Activated CD4-positive, alpha-beta T cell treated with anti-CD3 and anti-CD28 coated beads, Interleukin-2, amount 10 ng/mL, durations not matched to agents 24 days and 14 days (primary cell): Measurements from ENCODE around the gene CTSS. TPM values are rescaled to one million over a fixed set of nuclear protein-coding genes. Genes with fewer than 3 reads are reported as not detected.

Experiments used
- DNase-seq: peaks from one replicate; pipeline ENCODE4 v3.0.0; 2022
- H3K27ac Mint-ChIP-seq: one replicate; pipeline ENCODE4 v1.8.0; 2022; ENCODE audit warnings: mild to moderate bottlenecking, mixed read lengths
- H3K27me3 Mint-ChIP-seq: one replicate; pipeline ENCODE4 v1.8.0; 2022; ENCODE audit warnings: mixed read lengths
- H3K36me3 Mint-ChIP-seq: one replicate; pipeline ENCODE4 v1.8.0; 2022; ENCODE audit warnings: low read depth, mild to moderate bottlenecking, mixed read lengths
- H3K4me1 Mint-ChIP-seq: one replicate; pipeline ENCODE4 v1.8.0; 2021; ENCODE audit warnings: mixed read lengths
- H3K4me3 Mint-ChIP-seq: one replicate; pipeline ENCODE4 v1.8.0; 2022; ENCODE audit warnings: mild to moderate bottlenecking, moderate library complexity, mixed read lengths
- H3K9me3 Mint-ChIP-seq: one replicate; pipeline ENCODE4 v1.8.0; 2021; ENCODE audit warnings: mixed read lengths
- intact Hi-C: fragments of 100-400 bp; cut with micrococcal nuclease; formaldehyde crosslinking; loops from one replicate; pipeline ENCODE4 v1.15.1; 2023
- total RNA-seq: library from RNA; stranded (reverse); gene quantifications from 2 replicates; pipeline ENCODE4 v1.2.3, GENCODE V29; 2022

Gene CTSS
- total RNA-seq, 1 donor from 2014 or later = 26.9 TPM

DNA sequence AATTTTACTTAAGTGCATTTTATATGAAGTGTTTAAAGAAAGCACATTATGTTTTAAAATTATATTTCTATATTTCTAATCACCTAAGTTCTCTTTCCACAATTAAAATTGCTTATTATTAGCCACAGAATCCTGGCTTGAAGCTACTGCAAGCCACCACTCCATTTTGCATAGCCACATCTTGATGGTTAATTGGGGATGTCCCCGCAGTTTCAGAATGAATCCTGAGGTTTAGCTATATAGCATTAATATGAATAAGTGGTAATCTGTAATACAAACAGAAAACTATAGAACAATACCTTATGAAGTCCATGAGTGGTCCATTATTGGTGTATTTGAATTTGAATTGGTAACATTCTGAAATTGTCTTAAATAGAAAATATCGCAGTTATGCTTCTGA lies 57.0 kb downstream of the CTSS start:
- Mint-ChIP-seq H3K9me3 (no peaks in the 10 kb centered on the region), H3K4me3 (no peak overlapping the region), H3K36me3 (no peaks in the 10 kb centered on the region), H3K27me3 (peaks cover 26% of the 10 kb centered on the region), H3K4me1 (peaks cover 2% of the 10 kb centered on the region), H3K27ac (no peak overlapping the region)
- no peak for DNase-seq
- intact Hi-C loops = no loop called here

GRCh38 chr1:150706091-150706490 lies 59.5 kb downstream of the CTSS start:
- Mint-ChIP-seq H3K4me3 (no peak overlapping the region), H3K27ac (no peak overlapping the region), H3K9me3 (no peaks in the 10 kb centered on the region), H3K27me3 (peaks cover 40% of the 10 kb centered on the region), H3K4me1 (peaks cover 2% of the 10 kb centered on the region), H3K36me3 (no peaks in the 10 kb centered on the region)
- intact Hi-C loops = no loop called here
- DNase-seq = no peak

DNA sequence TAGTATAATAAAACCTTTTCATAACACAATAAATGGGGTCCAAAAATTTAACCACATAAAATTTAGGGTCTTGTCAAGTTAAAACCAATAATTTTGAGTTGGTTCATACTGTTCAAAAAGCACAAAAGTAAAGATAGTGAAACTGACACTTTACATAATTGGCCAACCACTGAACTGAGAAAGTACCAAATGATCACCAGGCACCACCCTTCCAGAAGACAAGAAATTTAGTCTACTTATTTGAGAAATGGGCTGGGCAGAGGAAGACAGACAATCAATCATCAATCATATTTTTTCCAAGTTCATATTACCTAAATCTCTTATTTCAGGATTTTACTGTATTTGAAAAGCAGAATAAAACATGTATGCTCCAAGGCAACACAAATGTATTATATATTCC lies 62.2 kb downstream of the CTSS start:
- Mint-ChIP-seq H3K36me3 (no peaks in the 10 kb centered on the region), H3K4me3 (no peak overlapping the region), H3K4me1 (no peaks in the 10 kb centered on the region)

GRCh38 chr1:150696995-150697927 lies 68.3 kb downstream of the CTSS start, which contains the start of gene GOLPH3L:
Gene GOLPH3L, minus strand, starts transcription at chr1:150697154. Its CDS starts 2,316 bp downstream, at chr1:150694838.
- Mint-ChIP-seq H3K9me3 (no peaks in the 10 kb centered on the region), H3K27me3 (peaks cover 15% of the 10 kb centered on the region), H3K27ac (peak within 1 kb of the TSS; percentile 92), H3K36me3 (peaks cover 16% of the 10 kb centered on the region), H3K4me3 (peak within 1 kb of the TSS; percentile 90), H3K4me1 (peaks cover 19% of the 10 kb centered on the region)
- intact Hi-C loops = loop anchor here (1.0 to 5.0 kb wide), 5 partner anchors 68 to 226 kb away; partner anchors contain the start of genes CTSS, ENSA and MCL1
- DNase-seq = peak; percentile 97

More for the DNA sequence above, 62.2 kb downstream of the CTSS start:
- Mint-ChIP-seq H3K27ac (no peak overlapping the region), H3K9me3 (no peaks in the 10 kb centered on the region), H3K27me3 (peaks cover 41% of the 10 kb centered on the region)
- intact Hi-C loops = no loop called here
- no peak for DNase-seq

- intact Hi-C loops = loop anchor here (2.0 to 5.0 kb wide), 4 partner anchors 68 to 226 kb away; partner anchors contain the start of genes CTSS and MCL1
- no peaks in the 10 kb centered on the region for H3K9me3 Mint-ChIP-seq
- peaks cover 19% of the 10 kb centered on the region for H3K4me1 Mint-ChIP-seq
- no peak for DNase-seq
- peak overlapping the region; percentile 92 for H3K27ac Mint-ChIP-seq
- H3K4me3 Mint-ChIP-seq = peak overlapping the region; percentile 90
- H3K27me3 Mint-ChIP-seq = peaks cover 11% of the 10 kb centered on the region
- H3K36me3 Mint-ChIP-seq = peaks cover 17% of the 10 kb centered on the region
These were observed 69.0 kb downstream of the CTSS start for GRCh38 chr1:150696590-150696989.

- intact Hi-C loops = loop anchor here (2.0 to 5.0 kb wide), 4 partner anchors 69 to 227 kb away; partner anchors contain the start of genes CTSS and MCL1
- no peak for DNase-seq
- H3K27ac Mint-ChIP-seq = peak overlapping the region; percentile 27
- peaks cover 19% of the 10 kb centered on the region for H3K36me3 Mint-ChIP-seq
- peaks cover 9% of the 10 kb centered on the region for H3K27me3 Mint-ChIP-seq
- H3K9me3 Mint-ChIP-seq = no peaks in the 10 kb centered on the region
- H3K4me3 Mint-ChIP-seq = peak overlapping the region; percentile 90
- H3K4me1 Mint-ChIP-seq = peaks cover 19% of the 10 kb centered on the region
These were observed 69.4 kb downstream of the CTSS start for GRCh38 chr1:150696162-150696561.

DNA sequence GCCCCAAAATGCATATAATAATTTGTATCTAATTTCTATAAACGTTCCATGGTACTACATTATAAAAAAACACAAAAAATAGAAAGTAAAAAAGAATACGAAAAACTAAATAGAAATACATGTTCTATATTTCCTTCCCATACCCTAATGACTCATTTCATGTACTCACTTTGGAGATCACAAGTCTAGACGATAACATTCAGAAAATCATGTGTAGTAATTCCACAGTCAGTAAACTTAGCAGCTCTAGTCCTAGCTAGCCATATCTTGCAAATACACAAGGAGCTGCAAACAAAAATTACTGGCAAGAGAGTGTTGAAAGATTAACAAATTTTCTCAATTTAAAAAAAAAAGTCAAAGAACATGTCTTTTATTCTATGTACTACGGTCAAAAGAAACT lies 70.0 kb downstream of the CTSS start:
- Mint-ChIP-seq H3K4me3 (no peak overlapping the region), H3K36me3 (peaks cover 21% of the 10 kb centered on the region), H3K27ac (no peak overlapping the region), H3K27me3 (peaks cover 6% of the 10 kb centered on the region), H3K4me1 (peaks cover 19% of the 10 kb centered on the region), H3K9me3 (no peaks in the 10 kb centered on the region)
- intact Hi-C loops = loop anchor here (5.0 kb wide), 1 partner anchor 118 kb away; the partner anchor contains the start of gene MCL1
- DNase-seq = no peak

DNA sequence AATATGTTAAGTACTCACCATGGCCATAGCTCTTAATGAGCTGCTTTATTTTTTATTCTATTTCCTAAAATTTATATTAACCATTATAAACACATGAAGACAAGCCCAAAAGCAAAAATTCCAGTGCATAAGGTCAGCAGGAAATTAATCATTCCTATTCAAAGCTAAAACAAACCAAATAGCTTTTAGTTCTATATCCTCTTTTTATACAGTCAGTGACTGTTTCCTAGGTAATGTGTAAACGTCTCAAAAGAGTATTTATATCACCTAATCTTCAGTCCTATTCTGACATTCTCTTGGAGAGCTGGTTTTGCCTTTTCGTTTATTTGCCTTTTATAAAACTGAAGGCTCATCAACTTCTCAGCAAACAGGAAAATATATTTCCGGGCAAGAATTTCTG lies 72.9 kb downstream of the CTSS start:
- intact Hi-C loops = no loop called here
- no peak overlapping the region for H3K27ac Mint-ChIP-seq
- no peaks in the 10 kb centered on the region for H3K27me3 Mint-ChIP-seq

DNA sequence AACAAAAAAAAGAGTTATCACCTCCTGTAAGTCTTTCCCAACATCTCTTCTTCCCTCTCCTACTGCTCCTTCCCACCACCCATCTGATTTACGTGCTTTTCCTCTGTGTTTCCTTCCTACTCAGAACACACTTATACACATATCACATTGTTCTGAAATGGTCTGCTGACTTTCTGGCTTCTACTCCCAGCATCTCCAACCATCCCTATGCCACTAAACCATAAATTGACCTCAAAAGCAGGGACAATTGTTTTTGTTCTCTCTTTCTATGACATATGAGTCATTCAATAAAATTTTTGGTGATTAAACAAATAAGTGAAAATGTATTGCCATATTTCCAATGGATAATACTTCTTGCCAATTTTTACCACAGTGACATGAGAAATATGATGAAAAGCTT lies 76.8 kb downstream of the CTSS start:
- Mint-ChIP-seq H3K27me3 (no peaks in the 10 kb centered on the region), H3K4me3 (no peak overlapping the region), H3K36me3 (peaks cover 19% of the 10 kb centered on the region), H3K9me3 (no peaks in the 10 kb centered on the region), H3K4me1 (peaks cover 8% of the 10 kb centered on the region), H3K27ac (no peak overlapping the region)
- peak; percentile 37 for DNase-seq
- intact Hi-C loops = no loop called here

More for the DNA sequence above, 72.9 kb downstream of the CTSS start:
- peaks cover 21% of the 10 kb centered on the region for H3K4me1 Mint-ChIP-seq
- H3K36me3 Mint-ChIP-seq = peaks cover 27% of the 10 kb centered on the region
- DNase-seq = no peak
- H3K4me3 Mint-ChIP-seq = no peak overlapping the region
- no peaks in the 10 kb centered on the region for H3K9me3 Mint-ChIP-seq

GRCh38 chr1:150686275-150686674 lies 79.3 kb downstream of the CTSS start:
- no peak overlapping the region for H3K4me3 Mint-ChIP-seq
- no peaks in the 10 kb centered on the region for H3K9me3 Mint-ChIP-seq
- peaks cover 14% of the 10 kb centered on the region for H3K36me3 Mint-ChIP-seq
- DNase-seq = peak; percentile 31
- no peak overlapping the region for H3K27ac Mint-ChIP-seq
- intact Hi-C loops = no loop called here
- peaks cover 9% of the 10 kb centered on the region for H3K4me1 Mint-ChIP-seq
- no peaks in the 10 kb centered on the region for H3K27me3 Mint-ChIP-seq

- peaks cover 12% of the 10 kb centered on the region for H3K4me1 Mint-ChIP-seq
- DNase-seq = peak; percentile 22
- no peaks in the 10 kb centered on the region for H3K27me3 Mint-ChIP-seq
- H3K36me3 Mint-ChIP-seq = peaks cover 12% of the 10 kb centered on the region
- H3K27ac Mint-ChIP-seq = no peak overlapping the region
- H3K4me3 Mint-ChIP-seq = no peak overlapping the region
- intact Hi-C loops = no loop called here
- no peaks in the 10 kb centered on the region for H3K9me3 Mint-ChIP-seq
These were observed 81.7 kb downstream of the CTSS start for GRCh38 chr1:150683914-150684313.

Other genes starting within 250 kb of the CTSS start
- 1.3 and 1.8 TPM in 2 replicates for gene ADAMTSL4, start 216.4 kb downstream of the CTSS start, total RNA-seq
- 278 and 280 TPM in 2 replicates for gene MCL1, start 186.2 kb downstream of the CTSS start, total RNA-seq
- 244 and 248 TPM in 2 replicates for gene ENSA, start 136.2 kb downstream of the CTSS start, total RNA-seq
- 19.6 and 19.8 TPM in 2 replicates for gene GOLPH3L, start 68.6 kb downstream of the CTSS start, total RNA-seq
- gene HORMAD1, start 44.9 kb downstream of the CTSS start, total RNA-seq = not detected in 2 replicates
- gene CTSK, start 42.5 kb upstream of the CTSS start, total RNA-seq = 1.3 and 2.1 TPM in 2 replicates
- 30.3 and 33.6 TPM in 2 replicates for gene ARNT, start 110.8 kb upstream of the CTSS start, total RNA-seq
- not detected in 2 replicates for gene CTXND2, start 121.4 kb upstream of the CTSS start, total RNA-seq
- 56.2 and 62.3 TPM in 2 replicates for gene SETDB1, start 160.6 kb upstream of the CTSS start, total RNA-seq
- 195 TPM in 2 replicates for gene CERS2, start 209.1 kb upstream of the CTSS start, total RNA-seq
- gene ANXA9, start 216.5 kb upstream of the CTSS start, total RNA-seq = 0.12 TPM in 1 of 2 replicates, not detected in the other
- 11.5 and 12.5 TPM in 2 replicates for gene MINDY1, start 241.1 kb upstream of the CTSS start, total RNA-seq
- gene PRUNE1, start 242.7 kb upstream of the CTSS start, total RNA-seq = 13.3 and 15.2 TPM in 2 replicates